H1 (cell line): Measurements from ENCODE around the gene TLE4. TPM values are rescaled to one million over a fixed set of nuclear protein-coding genes. Genes with fewer than 3 reads are reported as not detected.

Experiments
- ASH2L ChIP-seq: fragments of 200-600, 300-600 bp; sonication (generic); IDR thresholded peaks from one replicate; pipeline ENCODE4 v1.7.1; 2017; ENCODE audit warnings: low read length
- E2F6 ChIP-seq: IDR thresholded peaks from 2 replicates; pipeline ENCODE4 v1.6.1; 2012; ENCODE audit warnings: inconsistent platforms
- MAFK ChIP-seq: IDR thresholded peaks from 2 replicates; pipeline ENCODE4 v1.6.1; 2012; ENCODE audit warnings: low read depth, mild to moderate bottlenecking, improper control_type of control experiment, low read length
- SIRT6 ChIP-seq: IDR thresholded peaks from one replicate; pipeline ENCODE4 v1.7.1; 2012; ENCODE audit warnings: low read length, inconsistent platforms
- TAF1 ChIP-seq: IDR thresholded peaks from 2 replicates; pipeline ENCODE4 v1.6.1; 2011; ENCODE audit warnings: mild to moderate bottlenecking, low read depth, low read length
- YY1 ChIP-seq: IDR thresholded peaks from 2 replicates; pipeline ENCODE4 v1.6.1; 2011; ENCODE audit warnings: low read depth, mild to moderate bottlenecking, low read length
- polyA plus RNA-seq, 7 experiments: library from polyadenylated mRNA; depleted of rRNA in 3 of 7; stranded (reverse) in 5 of 7; unstranded in 2 of 7; fragments of >200 nt in 5 of 7; fragments of 200-250 nt in 2 of 7; gene quantifications; 1 replicate in 5 of 7; 2 replicates in 1 of 7; 4 replicates in 1 of 7; pipeline versions ENCODE4 v1.2.1 to v1.2.3, GENCODE V29; 2011 to 2013; ENCODE audit warnings: missing spikeins in 2 of 7, mixed read lengths in 2 of 7
- total RNA-seq: library from RNA; stranded (reverse); fragmentation: NEBNext Ultra II Directional; extraction: Animal tissue kit (Norgen Biotek cat#: 25700); gene quantifications from 2 replicates; pipeline ENCODE4 v1.2.1, GENCODE V29; 2021
- TF ChIP-seq, protein P1 (sequence below), 3 experiments: IDR thresholded peaks; 1 replicate in 2 of 3; 2 replicates in 1 of 3; pipeline versions ENCODE4 v1.5.1 to v1.6.1; 2011; ENCODE audit warnings: low read length in 3 of 3, mild to moderate bottlenecking in 3 of 3, inconsistent platforms in 2 of 3, low read depth in 1 of 3, moderate library complexity in 1 of 3; ENCODE audit not compliant: insufficient read depth in 1 of 3; ENCODE audit errors: control extremely low read depth in 1 of 3

Gene TLE4
- total and polyA plus RNA-seq, 2 of the 8 experiments (the other 6 are each of a cell fraction or from before 2014, with no cell fraction given), result 32.4 to 36.9 TPM

DNA sequence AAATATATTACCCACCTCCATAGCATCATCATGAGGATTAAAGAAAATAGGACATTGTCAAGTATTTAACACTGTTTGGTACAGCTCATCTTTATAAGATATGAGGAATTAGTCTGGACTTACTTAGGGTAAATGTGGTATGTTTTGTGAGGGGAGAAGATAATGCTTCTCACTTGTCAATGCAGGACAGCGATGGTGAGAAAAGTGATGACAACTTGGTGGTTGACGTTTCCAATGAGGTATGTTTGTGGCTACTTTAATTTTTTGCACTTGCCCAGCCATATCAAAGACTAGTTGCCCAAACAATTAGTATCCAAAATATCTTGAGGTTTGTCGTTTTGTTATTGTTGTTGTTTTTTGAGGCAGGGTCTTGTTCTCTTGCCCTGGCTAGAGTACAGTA lies 133.9 kb downstream of the TLE4 start (continued):
- no peak for TF ChIP-seq YY1
- no peak for TF ChIP-seq ASH2L
- TF ChIP-seq TAF1, result no peak
- TF ChIP-seq, protein P1, sequence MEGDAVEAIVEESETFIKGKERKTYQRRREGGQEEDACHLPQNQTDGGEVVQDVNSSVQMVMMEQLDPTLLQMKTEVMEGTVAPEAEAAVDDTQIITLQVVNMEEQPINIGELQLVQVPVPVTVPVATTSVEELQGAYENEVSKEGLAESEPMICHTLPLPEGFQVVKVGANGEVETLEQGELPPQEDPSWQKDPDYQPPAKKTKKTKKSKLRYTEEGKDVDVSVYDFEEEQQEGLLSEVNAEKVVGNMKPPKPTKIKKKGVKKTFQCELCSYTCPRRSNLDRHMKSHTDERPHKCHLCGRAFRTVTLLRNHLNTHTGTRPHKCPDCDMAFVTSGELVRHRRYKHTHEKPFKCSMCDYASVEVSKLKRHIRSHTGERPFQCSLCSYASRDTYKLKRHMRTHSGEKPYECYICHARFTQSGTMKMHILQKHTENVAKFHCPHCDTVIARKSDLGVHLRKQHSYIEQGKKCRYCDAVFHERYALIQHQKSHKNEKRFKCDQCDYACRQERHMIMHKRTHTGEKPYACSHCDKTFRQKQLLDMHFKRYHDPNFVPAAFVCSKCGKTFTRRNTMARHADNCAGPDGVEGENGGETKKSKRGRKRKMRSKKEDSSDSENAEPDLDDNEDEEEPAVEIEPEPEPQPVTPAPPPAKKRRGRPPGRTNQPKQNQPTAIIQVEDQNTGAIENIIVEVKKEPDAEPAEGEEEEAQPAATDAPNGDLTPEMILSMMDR (IDR thresholded peaks at IDR 0.05; ENCODE audit: control extremely low read depth in 1 of 3, insufficient read depth in 1 of 3, low read depth in 1 of 3, low read length in 3 of 3), result no peak
- no peak for TF ChIP-seq SIRT6
- no peak for TF ChIP-seq MAFK
- TF ChIP-seq E2F6, result no peak
